Gastroesophageal sphincter (tissue), 3 donors: ENCODE measurements around the gene RAMP1.

Experiments
- CTCF ChIP-seq, 4 experiments: fragments of 200-600 bp in 2 of 4; fragments of 450-650 bp in 2 of 4; sonication (generic) in 1 of 4; IDR thresholded peaks; one replicate each; pipeline ENCODE4 v1.5.1; 2017 to 2019; ENCODE audit warnings: antibody characterized with exemption in 4 of 4, mild to moderate bottlenecking in 2 of 4, moderate library complexity in 2 of 4
- POLR2A ChIP-seq, 2 donors: fragments of 450-650 bp; IDR thresholded peaks; one replicate each; pipeline ENCODE4 v1.6.1; 2017; ENCODE audit warnings: antibody characterized with exemption in 2 of 2, mild to moderate bottlenecking in 2 of 2, moderate library complexity in 1 of 2
- POLR2AphosphoS5 ChIP-seq: sonication (generic); formaldehyde crosslinking; IDR thresholded peaks from one replicate; pipeline ENCODE4 v1.6.1; 2017; ENCODE audit warnings: antibody characterized with exemption

- TF ChIP-seq CTCF (IDR thresholded peaks at IDR 0.05) (no peak), POLR2AphosphoS5 (no peak), POLR2A (IDR thresholded peaks at IDR 0.05) (no peak)
These were observed 43.8 kb upstream of the RAMP1 start for GRCh38 chr2:237815637-237816036.
